NCI-H82 treated with DMSO at 0.1 percent for 48 hours (cell line): ENCODE data around the gene SGO2.
"Not testable (repeated sequence)": the region's sequence is repeated elsewhere in the genome, so short reads cannot be mapped to it uniquely, and the experiment has no call there.

Source experiments
- DNase-seq: peaks from one replicate; lab custom pipeline; 2025; ENCODE audit not compliant: unreplicated experiment; lab: John Stamatoyannopoulos, UW

The SGO2 gene

DNA sequence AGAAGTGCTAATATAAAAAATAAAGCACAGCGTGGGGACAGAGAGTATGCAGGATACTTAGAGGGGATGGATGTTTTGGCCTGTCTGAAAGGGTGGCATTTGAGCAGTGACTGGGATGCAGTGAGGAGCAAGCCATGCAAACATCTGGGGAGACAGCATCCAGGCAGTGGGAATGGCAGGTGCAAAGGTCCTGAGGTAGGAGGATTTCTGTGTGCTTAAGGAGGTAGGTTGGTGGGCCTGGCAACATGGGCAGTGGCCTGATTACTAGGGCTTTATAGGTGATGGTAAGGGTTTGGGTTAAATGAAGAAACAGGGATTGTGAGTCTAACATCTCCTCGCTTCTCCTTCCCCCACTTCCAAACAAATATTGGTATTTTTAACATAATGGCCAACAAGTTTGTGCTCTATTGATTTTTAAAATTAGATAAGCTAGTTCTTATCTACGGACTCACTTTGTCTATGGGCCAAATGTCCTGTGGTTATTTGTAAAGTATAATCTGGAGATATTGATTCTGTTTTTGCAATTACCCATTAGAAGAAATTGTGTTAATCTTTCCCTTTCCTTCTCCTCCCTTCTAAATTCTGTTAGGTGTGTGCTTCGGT, 62.2 kb downstream of the SGO2 start:
- DNase-seq: no peak

GRCh38 chr2:200590090-200590489, 64.1 kb downstream of the SGO2 start:
- no peak for DNase-seq

- no peak for DNase-seq
These were observed 65.3 kb downstream of the SGO2 start for GRCh38 chr2:200591308-200591707.

DNA sequence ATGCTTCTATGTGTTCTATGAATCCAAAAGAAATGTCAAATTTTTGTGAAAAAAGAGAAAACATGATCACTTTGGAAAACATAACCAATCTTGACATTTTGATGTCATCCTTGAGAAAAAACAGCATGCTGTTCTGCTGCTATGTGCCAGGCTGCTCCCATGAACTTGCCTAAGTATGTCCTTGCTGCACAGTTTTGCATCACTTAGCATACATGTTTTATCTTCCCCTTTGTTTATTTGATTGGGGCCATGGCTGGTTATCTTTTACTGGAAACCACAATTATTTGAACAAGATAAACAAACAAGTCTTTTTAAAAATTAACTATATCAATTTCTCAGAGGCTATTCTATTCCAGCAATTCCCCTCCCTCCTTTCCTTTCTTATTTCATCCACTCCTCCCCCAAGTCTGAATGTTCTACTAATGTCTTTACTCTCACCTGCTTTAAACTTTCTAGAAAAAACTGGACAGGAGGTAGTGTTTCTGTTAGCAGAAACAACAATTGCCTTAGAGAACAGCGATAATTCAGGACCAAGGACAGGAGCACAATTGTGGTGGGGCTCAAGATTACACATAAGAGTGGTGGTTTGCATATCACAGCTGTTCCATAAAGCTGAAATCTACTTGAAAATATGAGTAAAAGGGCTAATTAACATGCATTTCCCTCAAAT, 66.5 kb downstream of the SGO2 start:
- DNase-seq: no peak

DNA sequence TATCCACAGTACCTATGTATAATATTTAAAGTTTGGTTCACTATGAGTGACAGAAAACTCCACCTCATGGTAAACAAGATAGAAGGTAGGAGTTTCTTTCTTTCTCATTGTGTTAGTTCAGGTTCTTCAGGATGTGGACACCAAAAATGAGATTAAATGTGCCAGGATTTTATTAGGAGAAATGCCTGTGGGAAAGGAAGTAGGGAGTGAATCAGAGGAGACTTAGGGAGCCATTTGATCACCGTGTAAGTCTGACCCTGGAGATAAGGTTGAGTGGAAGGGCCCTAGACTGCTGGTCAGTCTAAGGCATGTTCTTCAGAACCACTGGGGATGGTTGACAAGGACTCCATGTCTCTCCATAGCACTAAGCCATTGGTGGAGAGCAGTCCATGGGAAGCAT, 67.9 kb downstream of the SGO2 start:
- DNase-seq: no peak

DNA sequence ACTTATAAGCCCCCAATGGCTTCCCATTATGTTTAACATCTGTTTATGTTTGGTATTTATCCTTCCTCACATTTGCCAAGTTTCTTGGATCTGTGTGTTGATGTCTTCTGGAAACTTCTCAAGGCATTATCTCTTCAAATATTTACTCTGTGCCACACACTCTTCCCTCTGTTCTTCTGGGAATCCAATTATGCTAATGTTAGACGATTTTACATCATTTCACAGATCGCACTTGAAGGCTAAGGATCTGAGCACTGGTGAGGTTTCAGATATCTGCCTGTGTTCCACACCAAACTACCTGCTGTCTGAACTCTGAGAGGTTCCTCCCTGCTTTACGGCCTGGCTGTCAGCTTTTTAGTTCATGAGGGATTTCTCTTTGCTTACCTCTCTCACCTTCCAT, 69.9 kb downstream of the SGO2 start:
- DNase-seq: peak; percentile 79

DNA sequence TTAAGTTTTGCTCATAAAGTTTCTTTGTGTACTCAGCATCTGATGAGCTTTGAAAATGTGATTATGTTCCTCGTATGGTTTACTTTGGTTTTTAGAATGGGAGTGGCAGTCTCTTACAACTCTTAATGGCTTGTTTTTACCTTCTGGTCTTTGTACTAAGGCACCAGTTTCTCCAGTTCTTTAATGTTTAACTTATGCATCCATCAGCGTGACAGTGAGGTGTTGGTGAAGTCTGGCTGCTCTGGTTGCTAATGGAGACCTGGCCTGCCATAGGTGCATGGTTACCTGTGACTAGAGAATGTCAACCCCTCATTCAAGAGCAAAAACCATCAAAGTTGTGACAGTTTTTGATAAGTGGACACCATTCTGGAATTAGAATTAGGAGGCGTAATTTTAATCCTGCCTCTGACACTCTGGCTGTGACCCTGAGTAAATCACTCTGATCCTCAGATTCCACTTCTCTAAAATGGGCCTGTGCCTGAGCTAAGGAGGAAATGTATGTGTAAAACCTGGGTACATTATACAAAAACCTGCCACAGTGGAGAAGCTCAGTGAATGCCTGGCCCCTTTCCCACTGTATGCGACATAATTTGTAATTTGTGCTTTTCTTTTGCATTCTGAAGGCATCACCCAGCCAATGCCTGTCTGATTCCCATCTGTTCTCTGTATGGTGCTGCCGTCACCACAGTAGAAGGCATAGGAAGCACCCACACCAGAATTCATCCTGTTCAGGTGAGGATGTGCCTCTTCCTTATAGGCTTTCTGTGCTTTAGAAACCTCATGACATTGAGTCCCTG, 71.0 kb downstream of the SGO2 start:
- DNase-seq: no peak

DNA sequence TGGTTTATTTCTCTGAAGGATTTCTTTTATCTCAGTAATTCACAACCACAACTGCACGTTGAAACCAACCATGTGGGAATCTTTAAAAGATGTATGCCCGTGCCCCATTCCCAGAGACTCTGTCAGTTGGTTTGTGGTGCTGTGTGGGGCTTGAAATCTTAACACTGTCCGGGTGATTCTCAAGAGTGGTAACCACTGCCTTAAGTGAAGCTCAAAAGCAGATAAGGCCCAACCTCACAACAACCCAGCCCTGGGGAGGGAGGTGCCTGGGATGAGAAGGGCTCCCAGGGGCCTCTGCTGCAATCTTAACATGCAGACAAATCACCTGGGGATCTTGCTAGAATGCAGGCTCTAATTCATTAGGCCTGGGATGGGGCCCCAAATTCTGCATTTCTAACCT, 73.2 kb downstream of the SGO2 start:
- DNase-seq: no peak

- DNase-seq: no peak
These were observed 74.7 kb downstream of the SGO2 start for GRCh38 chr2:200600549-200601225.

GRCh38 chr2:200602584-200602983, 76.6 kb downstream of the SGO2 start:
- DNase-seq: no peak

DNA sequence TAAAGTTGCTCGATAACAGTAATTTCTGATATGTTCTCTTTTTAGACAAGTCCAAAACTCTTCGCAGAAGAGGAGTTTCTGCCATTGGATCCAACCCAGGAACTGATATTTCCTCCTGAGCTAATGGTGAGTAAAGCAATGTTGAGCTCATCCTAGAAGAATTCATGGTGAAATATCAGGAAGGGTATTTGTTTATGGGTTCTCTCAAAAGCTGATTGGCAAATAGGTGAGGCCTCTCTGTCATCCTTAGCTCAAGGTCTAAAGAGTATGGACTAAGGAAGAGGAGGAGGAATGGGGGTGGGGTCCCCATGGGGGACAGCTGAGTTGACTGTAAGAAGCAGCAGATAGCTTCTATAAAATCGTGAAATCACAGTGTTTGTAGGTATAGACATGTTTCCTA, 78.0 kb downstream of the SGO2 start:
- no peak for DNase-seq

DNA sequence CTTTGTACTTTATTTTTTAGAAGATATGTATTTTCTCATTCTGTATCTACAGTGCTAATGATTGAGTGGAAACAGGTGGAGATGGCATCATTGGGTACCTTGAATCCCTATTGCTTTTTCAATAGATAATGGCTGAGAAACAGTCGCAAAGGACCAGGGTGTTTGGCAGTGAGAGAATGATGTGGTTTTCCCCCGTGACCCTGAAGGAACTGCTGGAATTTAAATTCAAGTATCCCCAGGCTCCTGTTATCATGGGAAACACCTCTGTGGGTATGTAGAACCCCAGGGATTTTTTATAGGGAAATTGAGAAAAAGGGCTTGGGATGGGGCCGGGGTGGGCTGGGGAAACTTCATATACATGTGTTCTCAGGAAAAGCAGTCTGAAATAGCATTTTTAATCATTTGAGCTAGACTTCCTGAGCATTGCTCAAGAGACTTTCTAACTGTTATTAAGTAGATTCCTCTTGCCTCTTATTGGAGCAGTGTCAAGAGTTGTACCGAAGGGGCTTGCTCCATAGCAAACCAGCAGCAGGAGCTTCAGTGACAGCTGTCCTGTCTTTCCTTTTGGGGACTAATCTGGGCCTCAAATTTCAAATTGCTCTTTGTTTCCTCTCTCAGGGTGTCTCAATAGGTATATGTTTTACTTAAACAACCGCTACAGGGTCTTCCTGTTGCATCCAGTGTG, 78.7 kb downstream of the SGO2 start:
- DNase-seq: no peak

GRCh38 chr2:200608341-200609027, 82.5 kb downstream of the SGO2 start:
- no peak for DNase-seq

GRCh38 chr2:200609028-200609614, 83.1 kb downstream of the SGO2 start:
- DNase-seq: no peak

GRCh38 chr2:200610217-200610616, 84.2 kb downstream of the SGO2 start:
- not testable (repeated sequence) for DNase-seq

DNA sequence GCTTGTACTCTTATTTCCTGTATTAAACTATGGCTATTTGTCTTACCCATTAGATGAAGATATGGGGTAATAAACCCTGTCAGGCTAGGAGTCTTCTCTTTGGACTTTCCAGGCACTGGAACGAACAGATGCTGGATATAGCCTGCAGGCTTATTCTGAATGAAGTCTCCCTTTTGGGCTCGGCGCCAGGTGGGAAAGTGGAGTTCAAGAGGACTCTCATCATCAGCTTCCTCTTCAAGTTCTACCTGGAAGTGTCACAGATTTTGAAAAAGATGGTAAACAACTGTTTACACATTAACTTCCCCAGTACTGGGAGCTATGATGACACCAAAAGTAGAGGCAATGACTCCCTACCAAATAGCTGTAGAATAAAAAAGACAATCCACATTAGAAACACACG, 87.7 kb downstream of the SGO2 start:
- DNase-seq: no peak

GRCh38 chr2:200614249-200614648, 88.2 kb downstream of the SGO2 start:
- DNase-seq: no peak

DNA sequence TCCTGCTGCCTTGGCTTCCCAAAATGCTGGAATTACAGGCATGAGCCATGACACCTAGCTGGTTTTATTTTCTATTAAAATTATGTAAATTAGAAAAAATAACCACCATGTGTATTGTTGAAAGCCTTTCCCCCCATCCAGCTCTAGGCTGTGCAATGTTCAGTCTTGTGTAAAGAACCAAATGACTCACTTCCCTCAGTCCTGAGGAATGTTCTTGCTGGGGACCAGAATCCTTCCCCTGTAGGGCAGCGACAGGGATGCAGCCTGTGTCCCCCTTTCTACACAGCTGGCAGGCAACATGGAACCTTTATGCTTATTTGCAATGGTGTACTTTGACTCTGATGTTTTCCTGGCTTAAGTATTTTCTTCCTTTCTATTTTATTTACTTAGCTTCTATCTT, 89.2 kb downstream of the SGO2 start:
- DNase-seq: no peak

GRCh38 chr2:200616193-200616592, 90.2 kb downstream of the SGO2 start:
- DNase-seq: no peak

DNA sequence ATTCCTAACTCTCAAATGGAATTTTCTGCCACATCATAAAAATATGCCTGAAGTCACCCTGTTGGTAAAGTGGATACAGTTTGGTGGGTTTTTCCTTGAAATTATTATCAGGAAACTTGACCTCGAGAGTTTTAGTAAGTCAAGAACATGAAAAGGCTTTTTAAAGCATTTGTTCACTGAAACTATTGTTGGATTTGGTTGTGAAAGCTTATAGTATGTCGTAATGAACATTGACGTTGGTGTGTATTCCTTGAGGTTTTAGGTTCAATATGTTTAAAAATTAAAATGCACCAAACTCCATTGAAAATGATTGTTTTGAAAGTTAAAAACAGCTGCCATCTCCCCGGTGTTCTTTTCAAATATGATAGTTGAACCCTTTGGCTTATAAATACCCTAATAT, 90.6 kb downstream of the SGO2 start:
- DNase-seq: no peak
